ENCODE results near the gene CORO6. TPM values are rescaled to one million over a fixed set of nuclear protein-coding genes. Genes with fewer than 3 reads are reported as not detected.

CORO6 gene
- polyA plus RNA-seq, 2 donors: 12.6 to 22.5 TPM

GRCh38 chr17:29623283-29623647, 553 bp upstream of the CORO6 start:
- WGBS, 2 donors: 51 to 62% methylated on average over 4 of the region's 4 CpGs
- H3K4me3 ChIP-seq (ENCODE audit: low read depth in 1 of 2, low read length in 2 of 2): no peak overlapping the region
- no peaks in the 10 kb centered on the region for H3K9me3 ChIP-seq (ENCODE audit: control insufficient read depth in 2 of 2, insufficient read depth in 1 of 2, low read depth in 1 of 2, low read length in 1 of 2)
- no peak overlapping the region for H3K27ac ChIP-seq (ENCODE audit: low read depth in 2 of 2, low read length in 1 of 2)
- H3K27me3 ChIP-seq (ENCODE audit: control insufficient read depth in 1 of 2, insufficient read depth in 2 of 2, low read length in 2 of 2): no peaks in the 10 kb centered on the region
- peaks cover 7 to 8% of the 10 kb centered on the region in 2 donors for H3K4me1 ChIP-seq (ENCODE audit: control insufficient read depth in 2 of 2, insufficient read depth in 2 of 2, low read length in 1 of 2)
- no peaks in the 10 kb centered on the region for H3K36me3 ChIP-seq (ENCODE audit: control insufficient read depth in 2 of 2, insufficient read depth in 2 of 2, low read length in 1 of 2)

DNA sequence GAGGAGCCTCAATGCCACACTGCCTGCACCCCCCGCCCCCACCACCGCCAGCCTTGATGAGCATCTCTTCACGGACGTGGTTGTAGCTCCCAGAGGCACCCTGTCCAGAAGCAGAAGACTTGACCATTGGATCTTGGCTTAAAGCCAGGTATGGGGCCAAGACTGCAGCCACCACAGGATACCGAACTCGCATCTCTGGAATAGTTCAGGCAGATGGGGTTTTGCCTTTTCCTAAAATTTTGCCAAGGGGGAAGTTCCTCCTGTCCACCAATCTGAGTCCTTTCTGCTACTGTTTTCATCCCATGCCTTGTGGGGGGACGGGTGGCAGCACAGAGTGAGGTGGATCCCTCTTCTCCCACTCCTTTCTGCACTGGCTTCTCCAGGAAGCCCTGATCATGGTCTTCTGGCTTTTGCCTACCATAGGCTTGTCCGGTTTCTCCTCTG, 939 bp downstream of the CORO6 start:
- H3K36me3 ChIP-seq (ENCODE audit: control insufficient read depth in 2 of 2, insufficient read depth in 2 of 2, low read length in 1 of 2): no peaks in the 10 kb centered on the region
- H3K27ac ChIP-seq (ENCODE audit: low read depth in 2 of 2, low read length in 1 of 2): peak overlapping the region in 1 of 2 donors; percentile 68
- H3K27me3 ChIP-seq (ENCODE audit: control insufficient read depth in 1 of 2, insufficient read depth in 2 of 2, low read length in 2 of 2): no peaks in the 10 kb centered on the region
- H3K4me3 ChIP-seq (ENCODE audit: low read depth in 1 of 2, low read length in 2 of 2): peak overlapping the region in 1 of 2 donors; percentile 46
- no peaks in the 10 kb centered on the region for H3K9me3 ChIP-seq (ENCODE audit: control insufficient read depth in 2 of 2, insufficient read depth in 1 of 2, low read depth in 1 of 2, low read length in 1 of 2)
- 77 to 78% methylated on average over 8 of the region's 8 CpGs for WGBS, 2 donors
- peaks cover 10 to 16% of the 10 kb centered on the region in 2 donors for H3K4me1 ChIP-seq (ENCODE audit: control insufficient read depth in 2 of 2, insufficient read depth in 2 of 2, low read length in 1 of 2)

- no peak overlapping the region for H3K27ac ChIP-seq (ENCODE audit: low read depth in 2 of 2, low read length in 1 of 2)
- no peaks in the 10 kb centered on the region for H3K27me3 ChIP-seq (ENCODE audit: control insufficient read depth in 1 of 2, insufficient read depth in 2 of 2, low read length in 2 of 2)
- WGBS, 2 donors: 93 to 94% methylated on average over 12 of the region's 12 CpGs
- no peaks in the 10 kb centered on the region for H3K36me3 ChIP-seq (ENCODE audit: control insufficient read depth in 2 of 2, insufficient read depth in 2 of 2, low read length in 1 of 2)
- H3K9me3 ChIP-seq (ENCODE audit: control insufficient read depth in 2 of 2, insufficient read depth in 1 of 2, low read depth in 1 of 2, low read length in 1 of 2): no peaks in the 10 kb centered on the region
- H3K4me3 ChIP-seq (ENCODE audit: low read depth in 1 of 2, low read length in 2 of 2): no peak overlapping the region
- peaks cover 10 to 22% of the 10 kb centered on the region in 2 donors for H3K4me1 ChIP-seq (ENCODE audit: control insufficient read depth in 2 of 2, insufficient read depth in 2 of 2, low read length in 1 of 2)
These were observed 1.8 kb downstream of the CORO6 start for GRCh38 chr17:29620779-29621500.

GRCh38 chr17:29620271-29620670, 2.4 kb downstream of the CORO6 start:
- H3K4me1 ChIP-seq (ENCODE audit: control insufficient read depth in 2 of 2, insufficient read depth in 2 of 2, low read length in 1 of 2): peaks cover 12 to 26% of the 10 kb centered on the region in 2 donors
- H3K27ac ChIP-seq (ENCODE audit: low read depth in 2 of 2, low read length in 1 of 2): no peak overlapping the region

DNA sequence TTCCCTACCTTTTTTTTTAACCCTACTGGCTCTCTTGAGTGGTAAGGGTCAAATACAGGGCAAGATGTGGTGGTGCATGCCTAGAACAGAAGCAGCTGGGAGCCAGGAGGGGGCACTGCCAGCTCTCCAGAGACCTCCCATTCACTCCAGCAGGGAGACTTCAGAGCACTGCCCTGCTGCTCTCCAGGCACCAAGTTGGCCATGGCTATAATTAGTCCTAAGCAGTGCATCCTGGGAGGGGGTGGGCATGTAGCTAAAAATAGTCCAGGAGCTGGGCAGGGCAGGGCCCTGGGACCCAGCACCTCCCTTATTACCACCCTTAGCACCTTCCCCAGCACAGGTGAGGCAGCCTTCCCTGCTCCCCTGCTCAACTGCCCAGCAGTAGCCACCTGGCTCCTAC, 3.5 kb downstream of the CORO6 start:
- Histone ChIP-seq H3K36me3 (ENCODE audit: control insufficient read depth in 2 of 2, insufficient read depth in 2 of 2, low read length in 1 of 2) (no peaks in the 10 kb centered on the region), H3K9me3 (ENCODE audit: control insufficient read depth in 2 of 2, insufficient read depth in 1 of 2, low read depth in 1 of 2, low read length in 1 of 2) (no peaks in the 10 kb centered on the region), H3K27me3 (ENCODE audit: control insufficient read depth in 1 of 2, insufficient read depth in 2 of 2, low read length in 2 of 2) (no peaks in the 10 kb centered on the region), H3K4me1 (ENCODE audit: control insufficient read depth in 2 of 2, insufficient read depth in 2 of 2, low read length in 1 of 2) (peaks cover 12 to 33% of the 10 kb centered on the region in 2 donors), H3K27ac (ENCODE audit: low read depth in 2 of 2, low read length in 1 of 2) (no peak overlapping the region), H3K4me3 (ENCODE audit: low read depth in 1 of 2, low read length in 2 of 2) (no peak overlapping the region)

More at GRCh38 chr17:29620271-29620670, 2.4 kb downstream of the CORO6 start:
- H3K36me3 ChIP-seq (ENCODE audit: control insufficient read depth in 2 of 2, insufficient read depth in 2 of 2, low read length in 1 of 2): no peaks in the 10 kb centered on the region
- WGBS, 2 donors: 83 to 91% methylated on average over 4 of the region's 4 CpGs
- no peaks in the 10 kb centered on the region for H3K27me3 ChIP-seq (ENCODE audit: control insufficient read depth in 1 of 2, insufficient read depth in 2 of 2, low read length in 2 of 2)
- H3K4me3 ChIP-seq (ENCODE audit: low read depth in 1 of 2, low read length in 2 of 2): no peak overlapping the region
- no peaks in the 10 kb centered on the region for H3K9me3 ChIP-seq (ENCODE audit: control insufficient read depth in 2 of 2, insufficient read depth in 1 of 2, low read depth in 1 of 2, low read length in 1 of 2)

DNA sequence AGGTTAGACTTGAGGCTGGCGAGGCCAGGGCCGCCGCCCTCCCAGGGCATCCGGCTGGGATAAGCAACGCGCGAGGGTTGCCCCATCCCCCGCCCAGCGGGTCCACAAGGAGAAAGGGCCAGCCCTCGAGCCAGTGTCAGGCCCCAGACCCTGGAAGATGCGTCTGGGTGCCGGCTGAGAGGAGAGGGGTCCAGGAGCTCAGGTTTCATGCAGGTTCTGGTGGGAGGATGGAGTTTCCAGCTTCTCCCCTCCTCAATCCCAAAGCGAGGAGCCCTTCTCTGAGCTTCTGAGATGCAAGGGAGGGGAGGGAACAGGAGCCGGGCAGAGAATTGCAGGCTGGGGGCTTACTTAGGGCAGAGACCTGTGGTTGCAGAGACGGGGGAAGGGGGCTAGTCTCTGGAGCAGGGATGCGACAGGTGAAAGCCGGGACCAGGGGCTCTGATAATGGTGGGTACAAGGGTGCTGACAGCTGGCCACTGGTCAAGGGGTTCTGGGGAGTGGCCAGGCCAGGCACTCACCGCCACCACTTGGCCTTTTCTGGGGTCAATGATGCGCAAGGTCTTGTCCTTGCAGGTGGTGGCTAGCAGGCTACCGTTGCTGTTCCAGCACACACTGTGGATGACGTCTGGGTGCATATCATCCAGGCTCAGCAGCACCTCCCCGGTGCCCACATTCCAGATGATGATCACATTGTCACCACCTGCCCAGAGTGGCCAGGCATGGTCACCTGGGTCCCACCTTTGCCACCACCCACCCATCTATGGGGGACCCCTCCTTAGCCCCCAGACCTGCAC, 4.2 kb downstream of the CORO6 start:
- Histone ChIP-seq H3K27ac (ENCODE audit: low read depth in 2 of 2, low read length in 1 of 2) (peak overlapping the region in 1 of 2 donors; percentile 78), H3K9me3 (ENCODE audit: control insufficient read depth in 2 of 2, insufficient read depth in 1 of 2, low read depth in 1 of 2, low read length in 1 of 2) (no peaks in the 10 kb centered on the region), H3K4me1 (ENCODE audit: control insufficient read depth in 2 of 2, insufficient read depth in 2 of 2, low read length in 1 of 2) (peaks cover 12 to 39% of the 10 kb centered on the region in 2 donors), H3K4me3 (ENCODE audit: low read depth in 1 of 2, low read length in 2 of 2) (peak overlapping the region in 1 of 2 donors; percentile 37), H3K36me3 (ENCODE audit: control insufficient read depth in 2 of 2, insufficient read depth in 2 of 2, low read length in 1 of 2) (no peaks in the 10 kb centered on the region), H3K27me3 (ENCODE audit: control insufficient read depth in 1 of 2, insufficient read depth in 2 of 2, low read length in 2 of 2) (no peaks in the 10 kb centered on the region)
- WGBS, 2 donors: 43 to 45% methylated on average over 22 of the region's 22 CpGs

GRCh38 chr17:29617481-29618271, 5.0 kb downstream of the CORO6 start:
- Histone ChIP-seq H3K9me3 (ENCODE audit: control insufficient read depth in 2 of 2, insufficient read depth in 1 of 2, low read depth in 1 of 2, low read length in 1 of 2) (no peaks in the 10 kb centered on the region), H3K4me1 (ENCODE audit: control insufficient read depth in 2 of 2, insufficient read depth in 2 of 2, low read length in 1 of 2) (peaks cover 10 to 37% of the 10 kb centered on the region in 2 donors), H3K27me3 (ENCODE audit: control insufficient read depth in 1 of 2, insufficient read depth in 2 of 2, low read length in 2 of 2) (no peaks in the 10 kb centered on the region), H3K4me3 (ENCODE audit: low read depth in 1 of 2, low read length in 2 of 2) (peak overlapping the region; percentile 37 to 38), H3K27ac (ENCODE audit: low read depth in 2 of 2, low read length in 1 of 2) (peak overlapping the region; percentile 6 to 78), H3K36me3 (ENCODE audit: control insufficient read depth in 2 of 2, insufficient read depth in 2 of 2, low read length in 1 of 2) (no peaks in the 10 kb centered on the region)
- 4 to 5% methylated on average over 68 of the region's 68 CpGs for WGBS, 2 donors

DNA sequence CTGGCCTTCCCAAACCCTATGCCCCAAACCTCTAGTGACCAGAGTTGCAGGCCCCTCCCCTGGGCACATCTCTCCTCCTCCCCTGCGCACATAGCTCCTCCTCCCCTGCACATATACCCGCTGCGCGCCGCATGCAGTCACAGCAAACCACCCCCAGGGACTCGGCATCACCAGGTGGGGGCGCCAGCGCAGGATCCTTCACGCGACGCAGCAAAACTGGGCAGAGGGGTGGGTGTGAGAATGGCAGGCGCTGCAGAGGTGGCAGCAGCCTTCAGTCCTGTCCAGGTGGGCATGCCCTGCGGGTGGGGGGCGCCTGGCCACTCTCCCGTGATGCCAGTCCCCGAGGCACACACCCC, 5.6 kb downstream of the CORO6 start:
- Histone ChIP-seq H3K9me3 (ENCODE audit: control insufficient read depth in 2 of 2, insufficient read depth in 1 of 2, low read depth in 1 of 2, low read length in 1 of 2) (no peaks in the 10 kb centered on the region), H3K4me3 (ENCODE audit: low read depth in 1 of 2, low read length in 2 of 2) (peak overlapping the region; percentile 37 to 38), H3K27me3 (ENCODE audit: control insufficient read depth in 1 of 2, insufficient read depth in 2 of 2, low read length in 2 of 2) (no peaks in the 10 kb centered on the region), H3K4me1 (ENCODE audit: control insufficient read depth in 2 of 2, insufficient read depth in 2 of 2, low read length in 1 of 2) (peaks cover 8 to 37% of the 10 kb centered on the region in 2 donors), H3K27ac (ENCODE audit: low read depth in 2 of 2, low read length in 1 of 2) (no peak overlapping the region), H3K36me3 (ENCODE audit: control insufficient read depth in 2 of 2, insufficient read depth in 2 of 2, low read length in 1 of 2) (no peaks in the 10 kb centered on the region)
- WGBS, 2 donors: 1 to 4% methylated on average over 16 of the region's 16 CpGs

GRCh38 chr17:29616300-29617048, 6.2 kb downstream of the CORO6 start:
- Histone ChIP-seq H3K4me1 (ENCODE audit: control insufficient read depth in 2 of 2, insufficient read depth in 2 of 2, low read length in 1 of 2) (peaks cover 4 to 37% of the 10 kb centered on the region in 2 donors), H3K27me3 (ENCODE audit: control insufficient read depth in 1 of 2, insufficient read depth in 2 of 2, low read length in 2 of 2) (no peaks in the 10 kb centered on the region), H3K27ac (ENCODE audit: low read depth in 2 of 2, low read length in 1 of 2) (no peak overlapping the region), H3K4me3 (ENCODE audit: low read depth in 1 of 2, low read length in 2 of 2) (peak overlapping the region in 1 of 2 donors; percentile 18), H3K36me3 (ENCODE audit: control insufficient read depth in 2 of 2, insufficient read depth in 2 of 2, low read length in 1 of 2) (no peaks in the 10 kb centered on the region), H3K9me3 (ENCODE audit: control insufficient read depth in 2 of 2, insufficient read depth in 1 of 2, low read depth in 1 of 2, low read length in 1 of 2) (no peaks in the 10 kb centered on the region)
- 25 to 29% methylated on average over 32 of the region's 32 CpGs for WGBS, 2 donors

Measured in esophagus (tissue), 2 donors.